Measurements from ENCODE around the gene KLRC2.
"Not testable (repeated sequence)": the region's sequence is repeated elsewhere in the genome, so short reads cannot be mapped to it uniquely, and the experiment has no call there.

KLRC2 gene

DNA sequence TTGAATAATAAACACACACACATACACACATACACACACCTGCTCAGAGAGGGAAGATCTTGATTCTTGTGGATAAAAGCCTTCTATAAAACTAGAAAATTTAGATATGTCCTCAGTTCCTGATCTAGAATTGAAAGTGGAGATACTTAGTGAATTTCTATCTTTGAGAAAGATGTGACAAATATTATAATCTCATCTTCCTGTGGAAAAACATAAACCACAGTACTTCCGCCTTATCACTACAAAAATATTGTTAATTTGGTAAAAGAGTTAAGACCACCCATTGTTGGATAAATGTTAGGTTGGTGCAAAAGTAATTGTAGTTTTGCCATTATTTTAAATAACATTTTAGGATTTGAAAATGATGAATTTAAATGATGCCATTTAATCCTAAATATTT is 45.9 kb downstream of the KLRC2 start, which contains the start of gene KLRK1:
Gene KLRK1 (minus strand): TSS at position 138 of the 400 bp plus-strand sequence. CDS start 1,231 bp downstream, outside the sequence.
- Histone ChIP-seq H3K9me3 (ENCODE audit: insufficient read depth, low read length) (no peaks in the 10 kb centered on the region), H3K9ac (ENCODE audit: insufficient read length, low read depth) (no peak within 1 kb of the TSS), H3K4me1 (ENCODE audit: insufficient read depth, insufficient read length) (no peaks in the 10 kb centered on the region), H3K27me3 (ENCODE audit: insufficient read depth, insufficient read length) (no peaks in the 10 kb centered on the region), H3K4me3 (ENCODE audit: insufficient read length, low read depth) (no peak within 1 kb of the TSS), H3K36me3 (ENCODE audit: insufficient read depth, insufficient read length, low read length) (no peaks in the 10 kb centered on the region)
- TF ChIP-seq ZNF274 (IDR thresholded peaks at IDR 0.05; ENCODE audit: low read depth, low read length) (no peak), SUZ12 (IDR thresholded peaks at IDR 0.05; ENCODE audit: extremely low read depth, insufficient read depth, insufficient read length) (no peak), YY1 (IDR thresholded peaks at IDR 0.05; ENCODE audit: insufficient read depth, insufficient read length) (no peak)
- no peak for DNase-seq (ENCODE audit: low read depth, low spot score)

DNA sequence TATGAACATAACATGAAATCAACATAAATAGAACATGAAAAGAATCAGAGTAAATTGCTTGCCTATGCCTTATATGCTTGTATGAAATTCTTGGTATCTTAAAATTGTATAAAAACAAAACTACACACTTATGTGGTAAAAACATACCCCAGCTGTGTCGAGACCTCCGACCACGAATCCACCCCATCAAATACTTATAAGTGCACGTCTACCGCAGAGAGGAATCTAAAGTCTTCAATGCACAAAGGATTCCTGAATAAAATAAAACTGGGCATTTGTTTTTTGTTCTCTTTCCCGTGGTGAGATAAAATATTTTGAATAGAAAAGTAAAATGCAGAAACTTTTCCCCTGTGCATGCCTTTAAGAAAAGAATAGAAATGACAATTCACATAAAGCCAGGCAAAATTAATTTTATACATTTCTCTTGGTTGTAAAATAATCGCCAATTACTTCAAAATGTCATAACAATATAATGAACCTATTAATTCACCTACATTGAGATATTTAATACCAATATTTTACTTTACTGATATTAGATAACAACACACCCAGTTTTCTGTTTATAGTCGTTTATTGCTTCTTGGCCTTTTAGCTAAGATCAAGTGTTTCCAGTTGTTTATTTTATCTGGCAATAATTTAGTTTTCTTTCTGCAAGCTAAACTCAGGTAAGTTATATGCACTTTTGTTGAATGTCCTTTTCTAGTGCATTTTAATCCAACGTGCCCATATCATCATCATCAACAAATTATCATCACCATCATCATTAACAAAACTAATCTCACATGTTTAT is 47.0 kb downstream of the KLRC2 start:
- Histone ChIP-seq H3K9me3 (ENCODE audit: insufficient read depth, low read length) (no peaks in the 10 kb centered on the region; the same call in 1 of the 2 replicates), H3K27me3 (ENCODE audit: insufficient read depth, insufficient read length) (no peaks in the 10 kb centered on the region), H3K4me1 (ENCODE audit: insufficient read depth, insufficient read length) (no peaks in the 10 kb centered on the region), H3K36me3 (ENCODE audit: insufficient read depth, insufficient read length, low read length) (no peaks in the 10 kb centered on the region), H3K4me3 (ENCODE audit: insufficient read length, low read depth) (no peak overlapping the region), H3K9ac (ENCODE audit: insufficient read length, low read depth) (no peak overlapping the region)
- DNase-seq (ENCODE audit: low read depth, low spot score) = no peak
- no peak for TF ChIP-seq SUZ12 (IDR thresholded peaks at IDR 0.05; ENCODE audit: extremely low read depth, insufficient read depth, insufficient read length)
- no peak for TF ChIP-seq ZNF274 (IDR thresholded peaks at IDR 0.05; ENCODE audit: low read depth, low read length)
- TF ChIP-seq YY1 (IDR thresholded peaks at IDR 0.05; ENCODE audit: insufficient read depth, insufficient read length) = no peak

GRCh38 chr12:10387498-10387897 is 48.3 kb downstream of the KLRC2 start:
- H3K4me1 ChIP-seq (ENCODE audit: insufficient read depth, insufficient read length); H3K4me3 ChIP-seq (ENCODE audit: insufficient read length, low read depth); H3K9ac ChIP-seq (ENCODE audit: insufficient read length, low read depth); H3K36me3 ChIP-seq (ENCODE audit: insufficient read depth, insufficient read length, low read length); H3K27me3 ChIP-seq (ENCODE audit: insufficient read depth, insufficient read length); DNase-seq (ENCODE audit: low read depth, low spot score); H3K9me3 ChIP-seq (ENCODE audit: insufficient read depth, low read length): not testable (repeated sequence)

DNA sequence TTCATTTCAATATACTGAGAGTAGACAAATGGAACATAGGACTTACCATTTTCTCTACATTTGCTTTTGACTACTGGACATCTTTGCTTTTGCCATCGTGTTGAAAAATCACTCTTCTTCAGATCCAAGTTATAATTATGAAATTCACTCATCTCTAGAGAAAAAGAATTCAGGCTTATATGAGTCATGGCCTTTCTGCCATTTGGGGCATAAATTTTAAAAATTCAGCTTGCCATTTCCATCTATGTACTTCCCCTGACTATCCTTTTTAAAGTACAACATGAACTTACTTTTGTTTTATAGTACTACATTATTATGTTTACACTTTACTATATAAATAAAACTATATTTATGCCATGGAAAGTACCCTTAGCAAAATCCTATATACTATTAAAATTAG is 49.0 kb downstream of the KLRC2 start:
- no peak for DNase-seq (ENCODE audit: low read depth, low spot score)
- no peak overlapping the region for H3K4me3 ChIP-seq (ENCODE audit: insufficient read length, low read depth)
- no peak overlapping the region for H3K9ac ChIP-seq (ENCODE audit: insufficient read length, low read depth)
- H3K4me1 ChIP-seq (ENCODE audit: insufficient read depth, insufficient read length) = no peaks in the 10 kb centered on the region
- no peaks in the 10 kb centered on the region for H3K36me3 ChIP-seq (ENCODE audit: insufficient read depth, insufficient read length, low read length)
- TF ChIP-seq YY1 (IDR thresholded peaks at IDR 0.05; ENCODE audit: insufficient read depth, insufficient read length) (no peak), ZNF274 (IDR thresholded peaks at IDR 0.05; ENCODE audit: low read depth, low read length) (no peak), SUZ12 (IDR thresholded peaks at IDR 0.05; ENCODE audit: extremely low read depth, insufficient read depth, insufficient read length) (no peak)
- H3K9me3 ChIP-seq (ENCODE audit: insufficient read depth, low read length) = no peaks in the 10 kb centered on the region; the same call in 1 of the 2 replicates
- no peaks in the 10 kb centered on the region for H3K27me3 ChIP-seq (ENCODE audit: insufficient read depth, insufficient read length)

DNA sequence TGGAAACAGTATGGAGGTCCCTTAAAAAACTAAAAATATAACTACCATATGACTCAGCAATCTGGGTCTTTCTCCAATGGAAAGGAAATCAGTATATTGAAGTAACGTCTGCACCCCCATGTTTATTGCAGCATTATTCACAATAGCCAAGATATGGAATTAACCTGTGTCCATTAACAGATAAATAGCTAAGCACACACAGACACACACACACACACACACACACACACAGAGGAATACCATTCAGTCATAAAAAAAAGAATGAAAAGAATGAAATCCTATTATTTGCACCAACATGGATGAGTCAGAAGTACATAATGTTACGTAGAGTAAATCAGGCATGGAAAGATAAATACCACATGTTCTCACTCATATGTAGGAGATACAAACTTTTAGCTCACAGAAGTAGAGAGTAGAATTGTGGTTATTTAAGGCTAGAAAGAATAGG is 50.6 kb downstream of the KLRC2 start:
- Histone ChIP-seq H3K36me3 (ENCODE audit: insufficient read depth, insufficient read length, low read length) (no peaks in the 10 kb centered on the region), H3K4me3 (ENCODE audit: insufficient read length, low read depth) (no peak overlapping the region), H3K9me3 (ENCODE audit: insufficient read depth, low read length) (no peaks in the 10 kb centered on the region; the same call in none of the 2 replicates), H3K4me1 (ENCODE audit: insufficient read depth, insufficient read length) (no peaks in the 10 kb centered on the region), H3K9ac (ENCODE audit: insufficient read length, low read depth) (no peak overlapping the region), H3K27me3 (ENCODE audit: insufficient read depth, insufficient read length) (no peaks in the 10 kb centered on the region)
- TF ChIP-seq YY1 (IDR thresholded peaks at IDR 0.05; ENCODE audit: insufficient read depth, insufficient read length) = no peak
- TF ChIP-seq ZNF274 (IDR thresholded peaks at IDR 0.05; ENCODE audit: low read depth, low read length) = no peak
- no peak for TF ChIP-seq SUZ12 (IDR thresholded peaks at IDR 0.05; ENCODE audit: extremely low read depth, insufficient read depth, insufficient read length)
- no peak for DNase-seq (ENCODE audit: low read depth, low spot score)

GRCh38 chr12:10384191-10384590 is 51.6 kb downstream of the KLRC2 start:
- DNase-seq (ENCODE audit: low read depth, low spot score) = no peak
- no peaks in the 10 kb centered on the region; the same call in none of the 2 replicates for H3K9me3 ChIP-seq (ENCODE audit: insufficient read depth, low read length)
- no peaks in the 10 kb centered on the region for H3K4me1 ChIP-seq (ENCODE audit: insufficient read depth, insufficient read length)
- H3K36me3 ChIP-seq (ENCODE audit: insufficient read depth, insufficient read length, low read length) = no peaks in the 10 kb centered on the region
- no peaks in the 10 kb centered on the region for H3K27me3 ChIP-seq (ENCODE audit: insufficient read depth, insufficient read length)
- no peak overlapping the region for H3K4me3 ChIP-seq (ENCODE audit: insufficient read length, low read depth)
- TF ChIP-seq ZNF274 (IDR thresholded peaks at IDR 0.05; ENCODE audit: low read depth, low read length) = no peak
- TF ChIP-seq SUZ12 (IDR thresholded peaks at IDR 0.05; ENCODE audit: extremely low read depth, insufficient read depth, insufficient read length) = no peak
- no peak for TF ChIP-seq YY1 (IDR thresholded peaks at IDR 0.05; ENCODE audit: insufficient read depth, insufficient read length)
- no peak overlapping the region for H3K9ac ChIP-seq (ENCODE audit: insufficient read length, low read depth)

- DNase-seq (ENCODE audit: low read depth, low spot score) = no peak
- no peaks in the 10 kb centered on the region for H3K36me3 ChIP-seq (ENCODE audit: insufficient read depth, insufficient read length, low read length)
- no peak overlapping the region for H3K9ac ChIP-seq (ENCODE audit: insufficient read length, low read depth)
- TF ChIP-seq SUZ12 (IDR thresholded peaks at IDR 0.05; ENCODE audit: extremely low read depth, insufficient read depth, insufficient read length) (no peak), YY1 (IDR thresholded peaks at IDR 0.05; ENCODE audit: insufficient read depth, insufficient read length) (no peak), ZNF274 (IDR thresholded peaks at IDR 0.05; ENCODE audit: low read depth, low read length) (no peak)
- no peak overlapping the region for H3K4me3 ChIP-seq (ENCODE audit: insufficient read length, low read depth)
- no peaks in the 10 kb centered on the region; the same call in none of the 2 replicates for H3K9me3 ChIP-seq (ENCODE audit: insufficient read depth, low read length)
- no peaks in the 10 kb centered on the region for H3K4me1 ChIP-seq (ENCODE audit: insufficient read depth, insufficient read length)
- no peaks in the 10 kb centered on the region for H3K27me3 ChIP-seq (ENCODE audit: insufficient read depth, insufficient read length)
Observed at GRCh38 chr12:10381928-10382628, 53.7 kb downstream of the KLRC2 start.
